ENCODE results near the gene CDH13. TPM values are rescaled to one million over a fixed set of nuclear protein-coding genes. Genes with fewer than 3 reads are reported as not detected.

Gene CDH13
- total and polyA plus RNA-seq, 2 donors (not counting 3 experiments of a cell fraction or from before 2014, with no cell fraction given) = 96.6 to 124 TPM

GRCh38 chr16:83269048-83269447, 642.3 kb downstream of the CDH13 start:
- H3K4me2 ChIP-seq (ENCODE audit: insufficient read depth, low read length) = no peak overlapping the region
- no peak for FAIRE-seq
- no peaks in the 10 kb centered on the region for H4K20me1 ChIP-seq (replicated peaks; ENCODE audit: control insufficient read depth, extremely low read depth, insufficient read depth, low read length)
- H3K79me2 ChIP-seq (ENCODE audit: control insufficient read depth, insufficient read depth, low read length) = no peaks in the 10 kb centered on the region
- H3K36me3 ChIP-seq (ENCODE audit: control insufficient read depth in 2 of 2, extremely low read depth in 1 of 2, insufficient read depth in 2 of 2, low read length in 2 of 2) = no peaks in the 10 kb centered on the region
- no peaks in the 10 kb centered on the region for H3K9me1 ChIP-seq (replicated peaks; ENCODE audit: control insufficient read depth, extremely low read depth, insufficient read depth, low read length)
- H3K27ac ChIP-seq (ENCODE audit: insufficient read depth, low read depth, low read length) = no peak overlapping the region
- H3K9me3 ChIP-seq (replicated peaks; ENCODE audit: control insufficient read depth, insufficient read depth, low read length) = no peaks in the 10 kb centered on the region
- CTCF ChIA-PET = no interaction called here
- H3K9ac ChIP-seq (replicated peaks; ENCODE audit: extremely low read depth, insufficient read depth, low read length) = no peak overlapping the region
- no peaks in the 10 kb centered on the region for H3K4me1 ChIP-seq (ENCODE audit: control insufficient read depth, extremely low read depth, insufficient read depth, low read length)
- DNase-seq (ENCODE audit: low read depth, low spot score) = no peak
- H2AFZ ChIP-seq (ENCODE audit: low read depth, low read length) = no peak overlapping the region
- no peaks in the 10 kb centered on the region for H3K27me3 ChIP-seq (ENCODE audit: control insufficient read depth in 2 of 2, insufficient read depth in 2 of 2, low read length in 2 of 2)
- intact Hi-C loops (cut with micrococcal nuclease) (no loop called here), dilution Hi-C loops (cut with MboI; ENCODE audit: extremely low pct_ligation_motif_present, low sequenced_read_pairs) (no loop called here)
- no TSS peak for BruUV-seq (replicated peaks)
- no peak overlapping the region for H3K4me3 ChIP-seq (replicated peaks in 1 of 3; ENCODE audit: insufficient read depth in 1 of 3, low read depth in 1 of 3, low read length in 3 of 3)
- POLR2A ChIA-PET = no interaction called here
- TF ChIP-seq POLR2AphosphoS5 (IDR thresholded peaks at IDR 0.05; ENCODE audit: insufficient read depth, low read depth, low read length) (no peak), GATA2 (IDR thresholded peaks at IDR 0.05; ENCODE audit: insufficient read depth, insufficient read length, low read depth, low read length) (no peak), MAX (IDR thresholded peaks at IDR 0.05; ENCODE audit: insufficient read depth, insufficient read length) (no peak), MYC (IDR thresholded peaks at IDR 0.05; ENCODE audit: low read depth, low read length) (no peak), POLR2A (IDR thresholded peaks at IDR 0.05; ENCODE audit: low read depth, low read length) (no peak), CTCF (IDR thresholded peaks at IDR 0.05; ENCODE audit: extremely low read depth in 1 of 2, insufficient read depth in 1 of 2, low read depth in 1 of 2, low read length in 2 of 2) (no peak), EZH2 (IDR thresholded peaks at IDR 0.05; ENCODE audit: borderline replicate concordance, low read depth, low read length, severe bottlenecking) (no peak), JUN (IDR thresholded peaks at IDR 0.05; ENCODE audit: borderline replicate concordance, insufficient read depth, insufficient read length, low read depth) (no peak), FOS (IDR thresholded peaks at IDR 0.05; ENCODE audit: borderline replicate concordance, insufficient read depth, low read length) (no peak)

Measured in endothelial cell of umbilical vein (primary cell).